ENCODE results near the gene NYAP1.
"Not testable (repeated sequence)": the region's sequence is repeated elsewhere in the genome, so short reads cannot be mapped to it uniquely, and the experiment has no call there.

The NYAP1 gene

DNA sequence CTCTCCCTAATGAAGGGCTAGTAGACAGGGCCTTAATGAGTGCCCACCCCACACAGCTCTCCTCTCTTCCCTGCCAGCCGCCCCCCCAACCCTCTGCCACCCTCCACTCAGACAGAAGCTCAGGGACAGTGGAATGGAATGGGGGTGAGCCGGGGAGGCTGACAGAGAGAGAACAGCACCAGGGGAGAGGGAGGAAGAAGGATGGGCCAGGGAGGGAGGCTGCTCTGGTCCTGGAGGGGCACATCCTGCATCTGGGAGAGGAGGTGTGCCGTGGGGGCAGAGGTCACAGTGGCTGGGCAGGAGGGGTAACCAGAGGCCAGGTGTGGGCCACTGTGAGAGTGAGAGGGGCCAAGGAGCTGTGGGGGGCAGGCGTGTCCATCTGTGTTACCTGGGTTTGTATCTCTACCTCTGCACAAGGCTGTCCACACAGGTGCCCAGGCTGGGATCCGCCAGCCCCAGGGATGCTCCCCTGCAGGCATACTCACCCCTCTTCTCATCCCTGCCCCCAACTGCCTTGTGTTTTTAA is 2.4 kb downstream of the NYAP1 start:
- no peak overlapping the region for H3K27ac Mint-ChIP-seq
- H3K9me3 Mint-ChIP-seq (ENCODE audit: low read depth) = no peaks in the 10 kb centered on the region
- H3K4me3 Mint-ChIP-seq = no peak overlapping the region
- no peaks in the 10 kb centered on the region for H3K36me3 Mint-ChIP-seq
- H3K27me3 Mint-ChIP-seq = no peaks in the 10 kb centered on the region
- peaks cover 10% of the 10 kb centered on the region for H3K4me1 Mint-ChIP-seq (ENCODE audit: low read depth)

DNA sequence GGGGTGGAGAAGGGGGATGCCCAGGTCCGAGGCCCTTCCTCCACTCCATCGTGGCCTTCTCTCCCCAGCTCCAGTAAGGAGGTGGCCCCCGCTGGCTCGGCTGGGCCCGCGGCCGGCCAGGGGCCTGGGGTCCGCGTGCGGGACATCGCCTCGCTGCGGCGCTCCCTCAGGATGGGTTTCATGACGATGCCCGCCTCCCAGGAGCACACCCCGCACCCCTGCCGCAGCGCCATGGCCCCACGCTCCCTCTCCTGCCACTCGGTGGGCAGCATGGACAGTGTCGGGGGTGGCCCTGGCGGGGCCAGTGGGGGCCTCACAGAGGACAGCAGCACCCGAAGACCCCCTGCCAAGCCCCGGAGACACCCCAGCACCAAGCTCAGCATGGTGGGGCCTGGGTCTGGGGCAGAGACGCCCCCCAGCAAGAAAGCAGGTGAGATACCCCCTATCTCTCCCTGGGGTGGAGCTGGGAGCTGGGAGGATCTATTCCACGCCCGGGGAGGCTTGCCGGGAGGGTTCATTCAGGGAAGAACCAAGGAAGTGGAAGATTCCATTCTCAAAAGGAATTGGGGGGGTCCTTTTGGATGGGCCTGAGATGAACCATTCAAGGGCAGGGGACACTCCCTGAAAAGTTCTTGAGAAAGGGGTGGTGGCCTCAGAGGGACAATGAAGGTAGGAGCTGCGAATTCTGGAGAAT is 3.2 kb downstream of the NYAP1 start:
- peaks cover 6% of the 10 kb centered on the region for H3K4me1 Mint-ChIP-seq (ENCODE audit: low read depth)
- no peak overlapping the region for H3K4me3 Mint-ChIP-seq
- no peaks in the 10 kb centered on the region for H3K36me3 Mint-ChIP-seq
- H3K9me3 Mint-ChIP-seq (ENCODE audit: low read depth) = no peaks in the 10 kb centered on the region
- no peaks in the 10 kb centered on the region for H3K27me3 Mint-ChIP-seq
- H3K27ac Mint-ChIP-seq = no peak overlapping the region

DNA sequence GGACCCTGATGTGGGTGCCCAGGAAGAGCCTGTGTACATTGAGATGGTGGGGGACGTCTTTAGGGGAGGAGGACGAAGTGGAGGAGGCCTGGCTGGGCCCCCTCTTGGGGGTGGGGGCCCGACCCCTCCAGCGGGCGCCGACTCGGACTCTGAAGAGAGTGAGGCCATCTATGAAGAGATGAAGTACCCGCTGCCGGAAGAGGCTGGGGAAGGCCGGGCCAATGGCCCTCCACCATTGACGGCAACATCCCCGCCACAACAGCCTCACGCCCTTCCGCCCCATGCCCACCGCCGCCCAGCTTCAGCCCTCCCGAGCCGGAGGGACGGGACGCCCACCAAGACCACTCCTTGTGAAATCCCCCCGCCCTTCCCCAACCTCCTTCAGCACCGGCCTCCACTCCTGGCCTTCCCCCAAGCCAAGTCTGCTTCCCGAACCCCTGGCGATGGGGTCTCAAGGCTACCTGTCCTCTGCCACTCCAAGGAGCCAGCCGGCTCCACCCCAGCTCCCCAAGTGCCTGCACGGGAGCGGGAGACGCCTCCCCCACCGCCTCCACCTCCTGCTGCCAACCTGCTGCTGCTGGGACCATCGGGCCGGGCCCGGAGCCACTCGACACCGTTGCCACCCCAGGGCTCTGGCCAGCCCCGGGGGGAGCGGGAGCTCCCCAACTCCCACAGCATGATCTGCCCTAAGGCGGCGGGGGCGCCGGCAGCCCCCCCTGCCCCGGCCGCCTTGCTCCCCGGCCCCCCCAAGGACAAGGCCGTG is 4.8 kb downstream of the NYAP1 start:
- no peaks in the 10 kb centered on the region for H3K36me3 Mint-ChIP-seq
- no peak overlapping the region for H3K4me3 Mint-ChIP-seq
- H3K27me3 Mint-ChIP-seq = no peaks in the 10 kb centered on the region
- H3K9me3 Mint-ChIP-seq (ENCODE audit: low read depth) = no peaks in the 10 kb centered on the region
- peaks cover 6% of the 10 kb centered on the region for H3K4me1 Mint-ChIP-seq (ENCODE audit: low read depth)
- no peak overlapping the region for H3K27ac Mint-ChIP-seq

DNA sequence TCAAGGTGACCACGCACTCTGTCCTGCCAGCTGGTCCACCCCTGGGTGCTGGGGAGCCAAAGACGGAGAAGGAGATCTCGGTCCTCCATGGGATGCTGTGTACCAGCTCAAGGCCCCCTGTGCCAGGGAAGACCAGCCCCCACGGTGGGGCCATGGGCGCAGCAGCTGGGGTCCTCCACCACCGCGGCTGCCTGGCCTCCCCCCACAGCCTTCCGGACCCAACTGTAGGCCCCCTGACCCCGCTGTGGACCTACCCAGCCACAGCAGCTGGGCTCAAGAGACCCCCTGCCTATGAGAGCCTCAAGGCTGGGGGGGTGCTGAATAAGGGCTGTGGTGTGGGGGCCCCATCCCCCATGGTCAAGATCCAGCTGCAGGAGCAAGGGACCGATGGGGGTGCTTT is 5.4 kb downstream of the NYAP1 start:
- H3K4me3 Mint-ChIP-seq = no peak overlapping the region
- H3K36me3 Mint-ChIP-seq = no peaks in the 10 kb centered on the region
- H3K27ac Mint-ChIP-seq = no peak overlapping the region
- no peaks in the 10 kb centered on the region for H3K27me3 Mint-ChIP-seq
- peaks cover 8% of the 10 kb centered on the region for H3K4me1 Mint-ChIP-seq (ENCODE audit: low read depth)
- H3K9me3 Mint-ChIP-seq (ENCODE audit: low read depth) = no peaks in the 10 kb centered on the region

DNA sequence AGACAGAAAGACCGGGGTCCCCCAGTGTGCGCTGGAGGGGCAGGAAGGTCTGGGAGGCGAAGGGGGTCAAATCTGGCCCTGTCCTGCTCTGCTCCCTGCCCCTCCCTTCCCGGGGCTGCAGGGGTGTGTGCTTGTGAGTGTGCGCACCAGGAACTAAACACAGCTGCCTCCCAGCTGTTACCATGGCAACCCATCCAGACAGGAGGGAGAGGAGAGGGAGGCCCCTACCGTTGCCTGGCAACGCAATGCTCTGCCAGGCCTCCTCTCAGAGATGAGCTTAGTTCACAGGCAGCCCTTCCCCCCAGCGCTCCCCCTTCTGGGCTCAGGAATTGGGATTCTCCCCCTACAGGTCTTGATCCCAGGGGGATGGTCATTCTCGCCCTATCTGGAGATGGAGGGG is 6.1 kb downstream of the NYAP1 start:
- Mint-ChIP-seq H3K4me3 (no peak overlapping the region), H3K36me3 (no peaks in the 10 kb centered on the region), H3K9me3 (ENCODE audit: low read depth) (no peaks in the 10 kb centered on the region), H3K27ac (no peak overlapping the region), H3K27me3 (no peaks in the 10 kb centered on the region), H3K4me1 (ENCODE audit: low read depth) (peaks cover 8% of the 10 kb centered on the region)

DNA sequence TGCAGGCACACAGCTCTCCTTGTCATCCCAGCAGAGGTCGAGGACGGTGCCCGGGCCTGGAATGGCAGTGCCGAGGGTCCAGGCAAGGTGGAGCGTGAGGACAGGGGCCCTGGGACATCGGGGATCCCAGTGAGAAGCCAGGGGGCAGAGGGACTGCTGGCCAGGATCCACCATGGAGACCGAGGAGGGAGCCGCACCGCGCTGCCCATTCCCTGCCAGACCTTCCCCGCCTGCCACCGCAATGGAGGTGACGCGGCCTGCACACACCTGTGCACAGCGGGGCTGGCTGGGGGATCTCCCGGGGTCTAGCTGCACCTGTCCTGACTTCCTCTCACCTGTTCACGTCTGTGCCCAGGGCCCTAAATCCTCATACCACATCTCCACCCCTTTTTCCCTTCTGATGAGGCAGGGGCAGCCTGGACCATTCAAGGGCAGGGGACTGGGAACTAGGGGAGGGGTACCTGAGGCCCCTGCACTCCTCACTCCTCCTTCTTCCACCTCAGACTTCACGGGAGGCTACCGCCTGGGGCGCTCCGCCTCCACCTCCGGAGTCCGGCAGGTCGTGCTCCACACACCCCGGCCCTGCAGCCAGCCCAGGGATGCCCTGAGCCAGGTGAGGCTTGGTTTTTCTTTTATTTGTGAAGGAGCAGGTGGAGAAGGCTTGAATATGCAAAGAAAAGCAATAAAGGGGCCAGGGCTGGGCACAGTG is 6.9 kb downstream of the NYAP1 start:
- peaks cover 8% of the 10 kb centered on the region for H3K4me1 Mint-ChIP-seq (ENCODE audit: low read depth)
- no peaks in the 10 kb centered on the region for H3K27me3 Mint-ChIP-seq
- H3K36me3 Mint-ChIP-seq = no peaks in the 10 kb centered on the region
- no peak overlapping the region for H3K4me3 Mint-ChIP-seq
- no peaks in the 10 kb centered on the region for H3K9me3 Mint-ChIP-seq (ENCODE audit: low read depth)
- H3K27ac Mint-ChIP-seq = no peak overlapping the region

DNA sequence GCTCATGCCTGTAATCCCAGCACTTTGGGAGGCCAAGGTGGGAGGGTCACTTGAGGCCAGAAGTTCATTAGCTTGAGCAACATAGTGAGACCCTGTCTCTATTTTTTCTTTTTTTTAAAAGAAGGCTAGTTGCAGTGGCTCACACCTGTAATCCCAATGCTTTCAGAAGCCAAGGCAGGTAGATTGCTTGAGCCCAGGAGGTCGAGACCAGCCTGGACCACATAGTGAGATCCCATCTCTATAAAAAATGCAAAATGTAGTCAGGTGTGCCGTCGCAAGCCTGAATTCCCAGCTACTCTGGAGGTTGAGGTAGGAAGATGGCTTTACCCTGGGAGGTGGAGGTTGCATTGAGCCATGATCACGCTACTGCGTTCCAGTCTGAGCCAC is 7.5 kb downstream of the NYAP1 start:
- Mint-ChIP-seq H3K9me3 (ENCODE audit: low read depth) (no peaks in the 10 kb centered on the region), H3K4me3 (no peak overlapping the region), H3K36me3 (no peaks in the 10 kb centered on the region), H3K27me3 (no peaks in the 10 kb centered on the region), H3K27ac (no peak overlapping the region), H3K4me1 (ENCODE audit: low read depth) (peaks cover 8% of the 10 kb centered on the region)

DNA sequence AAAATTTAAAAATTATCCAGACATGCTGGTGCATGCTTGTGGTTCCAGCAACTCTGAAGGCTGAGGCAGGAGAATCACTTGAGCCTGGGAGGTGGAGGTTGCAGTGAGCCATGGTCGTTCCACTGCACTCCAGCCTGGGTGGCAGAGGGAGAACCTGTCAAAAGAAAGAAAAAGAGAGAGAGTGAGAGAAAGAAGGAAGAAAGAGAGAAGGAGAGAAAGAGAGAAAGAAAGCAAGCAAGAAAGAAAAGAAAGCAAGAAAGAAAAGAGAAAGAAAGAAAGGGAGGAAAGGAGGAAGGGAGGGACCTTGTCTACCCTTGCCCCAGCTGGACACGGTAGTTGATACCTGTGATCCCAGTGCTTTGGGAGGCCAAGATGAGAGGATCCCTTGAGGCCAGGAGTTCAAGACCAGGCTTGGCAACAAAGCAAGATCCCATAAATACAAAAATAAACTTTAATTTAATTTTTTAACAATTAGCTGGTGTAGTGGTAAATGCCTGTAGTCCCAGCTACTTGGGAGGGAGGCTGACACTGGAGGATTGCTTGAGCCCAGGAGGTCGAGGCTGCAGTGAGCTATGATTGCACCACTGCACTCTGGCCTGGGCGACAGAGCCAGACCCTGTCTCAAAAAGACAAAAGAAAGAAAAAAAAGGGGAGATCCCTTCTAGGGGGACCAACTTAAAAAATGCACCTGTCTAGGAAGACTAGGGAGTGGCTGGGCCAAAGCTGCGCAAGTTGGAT is 9.2 kb downstream of the NYAP1 start:
- Mint-ChIP-seq H3K27ac (peak overlapping the region; percentile 19), H3K4me3 (peak overlapping the region; percentile 79), H3K36me3 (no peaks in the 10 kb centered on the region), H3K9me3 (ENCODE audit: low read depth) (no peaks in the 10 kb centered on the region), H3K27me3 (no peaks in the 10 kb centered on the region), H3K4me1 (ENCODE audit: low read depth) (peaks cover 8% of the 10 kb centered on the region)

DNA sequence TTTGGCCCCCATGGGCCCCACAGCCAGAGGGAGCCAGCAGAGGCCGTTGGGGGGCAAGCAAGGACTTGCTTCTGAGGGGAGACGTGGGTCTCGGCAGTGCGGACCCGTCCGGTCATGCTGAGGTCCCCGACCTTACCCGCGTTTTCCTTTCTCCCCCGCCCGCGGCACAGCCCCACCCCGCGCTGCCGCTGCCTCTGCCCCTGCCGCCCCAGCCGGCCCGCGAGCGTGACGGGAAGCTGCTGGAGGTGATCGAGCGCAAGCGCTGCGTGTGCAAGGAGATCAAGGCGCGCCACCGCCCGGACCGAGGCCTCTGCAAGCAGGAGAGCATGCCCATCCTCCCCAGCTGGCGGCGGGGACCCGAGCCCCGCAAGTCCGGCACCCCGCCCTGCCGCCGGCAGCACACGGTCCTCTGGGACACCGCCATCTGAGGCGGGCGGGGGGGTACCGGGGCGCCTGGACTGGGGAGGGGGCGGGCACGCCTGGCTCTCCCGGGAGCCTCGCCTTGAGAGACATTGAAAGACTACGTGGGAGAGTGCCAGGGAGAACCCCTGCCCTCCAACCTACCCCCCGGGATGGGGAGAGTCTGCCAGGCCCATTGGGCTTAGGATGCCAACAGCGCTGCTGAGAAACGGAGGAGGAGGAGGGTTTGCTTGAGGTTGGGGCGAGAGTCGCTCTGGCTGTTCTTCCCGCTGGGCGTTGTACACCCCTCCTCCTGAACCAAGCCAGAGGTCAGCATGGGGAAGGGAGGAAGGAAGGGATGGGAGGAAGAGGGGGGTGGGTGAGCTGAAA is 9.9 kb downstream of the NYAP1 start:
- Mint-ChIP-seq H3K4me1 (ENCODE audit: low read depth) (peaks cover 8% of the 10 kb centered on the region), H3K4me3 (peak overlapping the region; percentile 79), H3K27ac (no peak overlapping the region), H3K9me3 (ENCODE audit: low read depth) (no peaks in the 10 kb centered on the region), H3K27me3 (no peaks in the 10 kb centered on the region), H3K36me3 (no peaks in the 10 kb centered on the region)

DNA sequence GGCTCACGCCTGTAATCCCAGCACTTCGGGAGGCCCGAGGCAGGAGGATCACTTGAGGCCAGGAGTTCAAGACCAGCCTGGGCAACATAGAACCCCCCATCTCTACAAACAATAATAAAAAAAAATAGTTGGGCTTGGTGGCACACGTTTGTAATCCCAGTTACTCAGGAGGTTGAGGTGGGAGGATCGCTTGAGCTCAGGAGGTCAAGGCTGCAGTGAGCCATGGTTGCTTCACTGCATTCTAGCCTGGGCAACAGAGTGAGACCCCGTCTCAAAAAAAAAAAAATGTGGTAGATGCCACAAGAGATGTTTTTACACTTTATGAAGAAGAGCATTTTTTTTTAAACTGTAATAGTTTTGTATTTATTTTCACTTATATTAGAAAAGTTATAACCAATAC is 12.8 kb downstream of the NYAP1 start:
- peaks cover 8% of the 10 kb centered on the region for H3K4me1 Mint-ChIP-seq (ENCODE audit: low read depth)
- no peaks in the 10 kb centered on the region for H3K27me3 Mint-ChIP-seq
- no peaks in the 10 kb centered on the region for H3K36me3 Mint-ChIP-seq
- H3K4me3 Mint-ChIP-seq = no peak overlapping the region
- no peak overlapping the region for H3K27ac Mint-ChIP-seq
- no peaks in the 10 kb centered on the region for H3K9me3 Mint-ChIP-seq (ENCODE audit: low read depth)

DNA sequence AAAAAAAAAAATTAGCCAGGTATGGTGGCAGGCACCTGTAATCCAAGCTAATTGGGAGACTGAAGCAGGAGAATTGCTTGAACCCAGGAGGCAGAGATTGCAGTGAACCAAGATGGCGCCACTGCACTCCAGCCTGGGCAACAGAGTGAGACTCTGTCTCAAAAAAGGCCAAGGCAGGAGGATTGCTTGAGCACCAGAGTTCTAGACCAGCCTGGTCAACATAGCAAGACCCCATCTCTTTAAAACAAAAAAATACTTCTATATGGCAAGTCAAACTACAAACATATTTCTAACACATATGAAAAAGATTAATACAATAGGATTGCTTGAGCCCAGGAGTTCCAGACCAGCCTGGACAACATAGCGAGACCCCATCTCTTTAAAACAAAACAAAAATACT is 17.0 kb downstream of the NYAP1 start:
- not testable (repeated sequence) for H3K36me3 Mint-ChIP-seq; H3K4me3 Mint-ChIP-seq; H3K27me3 Mint-ChIP-seq; H3K27ac Mint-ChIP-seq; H3K9me3 Mint-ChIP-seq (ENCODE audit: low read depth); H3K4me1 Mint-ChIP-seq (ENCODE audit: low read depth)

DNA sequence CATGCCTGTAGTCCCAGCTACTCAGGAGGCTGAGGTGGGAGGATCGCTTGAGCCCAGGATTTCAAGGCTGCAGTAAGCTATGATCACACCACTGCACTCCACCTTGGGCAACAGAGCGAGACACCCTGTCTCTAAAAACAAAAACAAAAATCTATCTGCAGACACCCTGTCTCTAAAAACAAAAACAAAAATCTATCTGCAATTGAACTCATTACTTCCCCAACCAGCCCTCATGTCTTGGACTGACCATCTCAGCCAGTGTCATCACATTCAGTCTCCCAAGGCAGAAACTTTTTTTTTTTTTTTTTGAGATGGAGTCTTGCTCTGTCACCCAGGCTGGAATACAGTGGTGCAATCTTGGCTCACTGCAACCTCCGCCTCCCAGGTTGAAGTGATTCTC is 20.3 kb downstream of the NYAP1 start:
- H3K4me1 Mint-ChIP-seq (ENCODE audit: low read depth); H3K4me3 Mint-ChIP-seq; H3K36me3 Mint-ChIP-seq; H3K27ac Mint-ChIP-seq; H3K9me3 Mint-ChIP-seq (ENCODE audit: low read depth); H3K27me3 Mint-ChIP-seq: not testable (repeated sequence)

DNA sequence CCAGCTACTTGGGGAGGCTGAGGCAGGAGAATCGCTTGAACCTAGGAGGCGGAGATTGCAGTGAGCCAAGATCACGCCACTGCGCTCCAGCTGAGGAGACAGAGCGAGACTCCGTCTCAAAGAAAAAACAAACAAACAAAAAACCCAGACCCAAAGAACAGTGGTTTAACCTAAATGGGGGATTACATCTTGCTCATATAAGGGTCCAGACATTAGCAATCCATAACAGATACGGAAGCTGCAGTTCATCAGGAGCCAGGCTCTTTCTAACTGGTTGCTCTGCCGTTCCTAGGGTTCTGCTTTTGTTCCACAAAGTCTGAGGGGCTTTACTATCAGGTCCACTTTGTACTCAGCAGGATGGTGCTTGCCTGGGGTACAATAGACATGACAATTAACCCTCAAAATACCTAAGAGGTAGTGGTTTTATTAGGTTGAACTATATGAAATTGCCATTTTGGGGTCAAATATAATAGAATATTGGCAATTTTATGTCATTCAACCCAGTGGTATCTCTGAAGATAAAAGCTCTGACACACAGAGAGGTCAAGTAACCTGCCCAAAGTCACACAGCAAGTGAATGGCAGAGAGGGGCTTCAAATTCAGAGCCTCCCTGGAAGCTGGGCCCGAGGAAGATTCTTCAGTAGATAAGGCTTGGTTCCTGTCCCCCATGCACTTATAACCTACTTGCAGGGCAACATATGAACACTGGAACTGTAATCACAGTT is 21.3 kb downstream of the NYAP1 start:
- Mint-ChIP-seq H3K4me3 (no peak overlapping the region), H3K9me3 (ENCODE audit: low read depth) (no peaks in the 10 kb centered on the region), H3K27ac (no peak overlapping the region), H3K36me3 (no peaks in the 10 kb centered on the region), H3K27me3 (no peaks in the 10 kb centered on the region), H3K4me1 (ENCODE audit: low read depth) (no peaks in the 10 kb centered on the region)
